ENCODE results near the gene ATP10A.

Gene ATP10A

DNA sequence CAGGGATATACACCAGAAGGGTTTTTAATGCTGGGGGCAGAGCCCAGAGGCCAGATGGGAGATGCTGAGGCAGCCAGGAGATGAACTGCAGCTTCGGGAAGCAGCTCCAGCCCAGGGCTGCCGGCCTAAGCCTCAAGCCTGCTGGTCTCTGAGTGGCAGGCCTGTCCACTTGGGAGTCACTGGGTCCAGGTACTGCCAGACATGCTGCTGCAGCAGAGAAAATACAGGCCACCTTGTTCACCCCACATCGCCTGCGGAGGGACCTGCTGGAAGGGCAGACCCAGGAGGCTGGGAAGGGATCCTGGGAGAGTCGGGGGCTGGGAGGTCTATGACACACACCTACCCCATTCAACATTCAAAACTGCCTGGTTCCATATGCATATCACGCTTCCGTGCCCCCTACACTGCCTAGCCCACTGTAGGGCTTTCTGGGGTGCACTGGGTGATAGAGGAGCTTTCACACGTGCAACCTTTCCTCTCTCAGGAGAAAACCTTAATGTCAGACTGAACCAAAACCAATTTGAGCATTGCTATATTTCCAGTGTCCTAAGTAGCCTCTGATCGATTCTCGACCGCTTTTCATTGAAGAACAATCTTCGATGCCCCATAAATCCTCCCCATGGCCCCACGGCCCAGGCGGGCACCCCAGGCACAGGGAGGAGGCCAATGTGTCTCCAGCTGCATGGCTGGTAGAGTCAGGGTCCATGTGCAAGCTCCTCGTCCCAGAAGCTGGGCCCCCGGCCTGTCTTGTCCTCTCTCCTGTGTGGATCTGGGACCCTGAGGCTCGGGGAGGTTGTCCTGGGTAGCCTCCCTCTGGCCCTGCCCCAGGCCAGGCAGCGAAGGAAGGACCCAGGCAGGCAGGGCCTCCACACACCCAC lies 147.4 kb downstream of the ATP10A start:
- TF ChIP-seq, protein P1, sequence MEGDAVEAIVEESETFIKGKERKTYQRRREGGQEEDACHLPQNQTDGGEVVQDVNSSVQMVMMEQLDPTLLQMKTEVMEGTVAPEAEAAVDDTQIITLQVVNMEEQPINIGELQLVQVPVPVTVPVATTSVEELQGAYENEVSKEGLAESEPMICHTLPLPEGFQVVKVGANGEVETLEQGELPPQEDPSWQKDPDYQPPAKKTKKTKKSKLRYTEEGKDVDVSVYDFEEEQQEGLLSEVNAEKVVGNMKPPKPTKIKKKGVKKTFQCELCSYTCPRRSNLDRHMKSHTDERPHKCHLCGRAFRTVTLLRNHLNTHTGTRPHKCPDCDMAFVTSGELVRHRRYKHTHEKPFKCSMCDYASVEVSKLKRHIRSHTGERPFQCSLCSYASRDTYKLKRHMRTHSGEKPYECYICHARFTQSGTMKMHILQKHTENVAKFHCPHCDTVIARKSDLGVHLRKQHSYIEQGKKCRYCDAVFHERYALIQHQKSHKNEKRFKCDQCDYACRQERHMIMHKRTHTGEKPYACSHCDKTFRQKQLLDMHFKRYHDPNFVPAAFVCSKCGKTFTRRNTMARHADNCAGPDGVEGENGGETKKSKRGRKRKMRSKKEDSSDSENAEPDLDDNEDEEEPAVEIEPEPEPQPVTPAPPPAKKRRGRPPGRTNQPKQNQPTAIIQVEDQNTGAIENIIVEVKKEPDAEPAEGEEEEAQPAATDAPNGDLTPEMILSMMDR (IDR thresholded peaks at IDR 0.05; ENCODE audit: insufficient read depth, low read depth, low read length, missing control alignments): no peak
- DNase-seq (ENCODE audit: low read depth): no peak
- H3K4me3 ChIP-seq (ENCODE audit: low read depth, low read length): no peak overlapping the region

DNA sequence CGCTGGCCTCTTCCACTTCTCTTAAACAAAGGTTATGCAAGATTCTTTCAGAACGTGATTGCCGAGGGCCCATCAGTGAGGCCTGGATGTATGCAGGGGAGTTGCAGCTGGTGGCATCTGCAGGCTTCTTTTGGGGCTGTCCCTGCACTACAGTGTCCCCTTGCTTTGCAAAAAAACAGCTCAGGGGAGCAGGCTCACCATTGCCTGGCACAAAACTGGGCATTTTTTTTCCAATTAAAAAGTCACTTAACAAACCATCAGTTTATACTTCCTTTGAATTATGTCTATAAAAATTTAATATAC lies 148.6 kb downstream of the ATP10A start:
- H3K4me3 ChIP-seq (ENCODE audit: low read depth, low read length): no peak overlapping the region
- TF ChIP-seq, protein P1 (IDR thresholded peaks at IDR 0.05; ENCODE audit: insufficient read depth, low read depth, low read length, missing control alignments): no peak
- no peak for DNase-seq (ENCODE audit: low read depth)

DNA sequence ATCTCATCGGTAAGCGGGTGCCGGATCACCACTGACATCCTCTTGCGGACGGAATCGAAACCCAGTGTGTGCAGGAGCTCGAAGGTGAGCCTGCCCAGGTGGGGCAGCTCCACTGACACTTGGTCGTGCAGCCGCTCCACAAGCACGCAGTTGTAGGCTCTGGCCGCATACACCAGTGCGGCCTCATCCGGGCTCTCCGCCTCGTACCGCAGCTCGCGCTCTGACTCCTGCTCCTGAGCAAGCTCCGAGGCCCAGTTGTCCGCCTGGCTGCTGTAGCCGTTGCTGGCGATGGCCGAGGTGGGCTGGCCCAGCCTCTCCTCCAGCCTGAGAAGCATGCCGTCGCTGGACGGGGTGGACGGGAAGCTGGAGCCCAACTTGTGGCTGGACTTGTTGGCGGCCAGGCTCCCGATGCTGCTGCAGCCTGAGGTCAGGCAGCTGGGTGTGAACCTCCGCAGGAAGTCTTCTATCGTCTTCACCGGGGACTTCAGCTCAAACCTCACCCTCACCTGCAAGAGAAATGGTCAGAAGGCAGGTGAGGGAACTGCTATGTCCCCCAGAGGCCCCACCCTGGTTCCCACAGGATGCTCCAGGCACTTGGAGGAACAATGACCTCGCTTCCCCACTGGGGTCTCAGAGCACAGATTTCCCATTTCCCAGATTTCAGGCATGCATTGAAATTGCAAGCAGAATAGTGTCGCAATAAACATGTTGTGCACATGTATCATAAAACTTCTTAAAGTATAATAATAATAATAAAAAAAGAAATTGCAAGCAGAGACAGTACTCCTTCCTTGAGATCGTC lies 149.2 kb downstream of the ATP10A start:
- TF ChIP-seq, protein P1 (IDR thresholded peaks at IDR 0.05; ENCODE audit: insufficient read depth, low read depth, low read length, missing control alignments): no peak
- no peak overlapping the region for H3K4me3 ChIP-seq (ENCODE audit: low read depth, low read length)
- no peak for DNase-seq (ENCODE audit: low read depth)

DNA sequence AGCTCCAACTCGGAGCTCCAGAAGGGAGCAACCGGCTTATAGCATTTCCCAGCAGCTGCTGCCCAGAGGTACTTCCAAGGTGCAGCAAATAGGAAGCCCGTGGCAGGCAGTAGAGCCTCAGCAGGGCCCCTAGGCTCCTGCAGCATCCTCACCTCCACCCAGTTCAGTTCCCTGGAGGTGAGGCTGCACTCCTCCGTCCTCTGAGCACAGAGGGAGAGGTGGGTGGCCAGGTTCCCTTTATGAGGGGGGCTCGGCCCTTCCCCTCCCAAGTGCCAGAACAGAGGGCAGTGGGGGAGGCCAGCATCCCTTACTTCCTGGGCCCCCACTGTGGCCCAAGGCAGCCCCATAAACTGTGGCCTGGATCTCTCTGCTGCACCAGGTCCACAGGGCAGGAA lies 150.2 kb downstream of the ATP10A start:
- TF ChIP-seq, protein P1 (IDR thresholded peaks at IDR 0.05; ENCODE audit: insufficient read depth, low read depth, low read length, missing control alignments): no peak
- no peak overlapping the region for H3K4me3 ChIP-seq (ENCODE audit: low read depth, low read length)
- no peak for DNase-seq (ENCODE audit: low read depth)

DNA sequence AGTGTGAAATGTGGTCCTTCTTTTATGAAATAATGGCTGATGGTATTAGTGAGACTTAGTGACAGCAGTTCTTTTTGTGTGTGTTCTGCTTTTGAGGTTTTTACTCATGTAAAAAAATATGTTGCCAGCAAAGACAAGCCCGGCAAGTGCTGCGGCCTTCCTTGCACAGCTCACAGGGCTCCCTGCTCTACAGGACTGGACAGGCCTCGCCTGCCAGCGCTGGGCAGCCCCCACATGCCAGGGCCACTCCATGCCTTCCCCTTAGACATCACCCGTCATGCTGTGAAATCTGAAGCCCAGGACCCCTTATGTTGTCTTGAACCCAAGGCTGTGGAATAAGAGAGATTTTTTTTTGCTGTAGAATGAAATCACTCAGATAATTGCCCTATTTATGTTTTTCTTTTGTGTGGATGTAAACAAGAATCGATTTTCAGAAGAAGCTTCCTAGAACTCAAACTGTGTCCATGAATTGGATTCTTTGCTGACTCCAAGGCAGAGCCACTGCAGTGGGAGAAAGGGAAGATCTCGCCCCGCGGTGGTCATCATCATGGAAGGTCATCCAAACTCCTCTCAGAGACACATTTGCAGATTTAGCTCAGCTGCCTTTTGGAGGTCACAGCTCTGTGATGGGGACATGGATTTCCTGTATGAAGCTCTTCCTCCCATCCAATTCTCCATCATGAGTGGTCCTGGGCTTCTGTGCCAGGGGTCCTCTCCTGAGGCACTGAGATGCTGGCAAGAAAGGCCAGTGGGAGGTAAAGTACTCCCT lies 150.8 kb downstream of the ATP10A start:
- TF ChIP-seq, protein P1 (IDR thresholded peaks at IDR 0.05; ENCODE audit: insufficient read depth, low read depth, low read length, missing control alignments): no peak
- DNase-seq (ENCODE audit: low read depth): no peak
- H3K4me3 ChIP-seq (ENCODE audit: low read depth, low read length): no peak overlapping the region

DNA sequence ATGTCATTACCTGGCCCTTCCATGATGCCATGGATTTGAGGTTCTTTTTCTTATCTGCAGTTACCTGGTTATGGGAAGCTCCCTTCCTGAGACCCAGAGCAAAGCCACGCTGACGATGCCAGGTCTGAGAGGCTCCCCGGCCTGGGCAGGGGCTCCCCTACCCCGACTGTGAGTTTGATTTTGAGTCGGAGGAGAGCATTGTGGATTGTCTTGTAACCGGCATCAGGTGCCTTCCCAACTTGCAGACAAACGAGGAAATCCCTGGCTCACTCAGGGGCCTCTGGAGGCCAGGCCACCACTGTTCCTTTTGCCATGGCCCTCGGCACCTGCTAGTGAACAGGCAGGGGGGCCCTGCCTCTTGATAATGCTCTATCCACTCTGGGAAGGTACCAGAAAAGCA lies 151.4 kb downstream of the ATP10A start:
- TF ChIP-seq, protein P1 (IDR thresholded peaks at IDR 0.05; ENCODE audit: insufficient read depth, low read depth, low read length, missing control alignments): no peak
- H3K4me3 ChIP-seq (ENCODE audit: low read depth, low read length): no peak overlapping the region
- no peak for DNase-seq (ENCODE audit: low read depth)
